Calu3 (cell line): Measurements from ENCODE around the gene C5orf34. TPM values are rescaled to one million over a fixed set of nuclear protein-coding genes. Genes with fewer than 3 reads are reported as not detected.
A peak's percentile ranks its signal among the peaks of the same experiment; 100 is the strongest.

ENCODE experiments used
- BruUV-seq: library from RNA; stranded (reverse); fragments of 400-500 nt; replicated peaks from 2 replicates; lab custom pipeline; 2021; lab: Mats Ljungman, UMichigan
- CTCF ChIA-PET: fragments of 300-600 bp; sonication (Branson Sonifier 250); formaldehyde crosslinking; loops from one replicate; lab custom pipeline; 2022; ENCODE audit warnings: antibody characterized with exemption; lab: Charles Lee
- DNase-seq: peaks from one replicate; pipeline ENCODE4 v3.0.0; 2022
- H3K27ac Mint-ChIP-seq: one replicate; pipeline ENCODE4 v1.8.0; 2022; ENCODE audit warnings: mixed read lengths; ENCODE audit not compliant: unreplicated experiment
- H3K27me3 Mint-ChIP-seq: one replicate; pipeline ENCODE4 v1.8.0; 2022; ENCODE audit warnings: mixed read lengths; ENCODE audit not compliant: unreplicated experiment
- H3K36me3 Mint-ChIP-seq: one replicate; pipeline ENCODE4 v1.8.0; 2022; ENCODE audit warnings: mild to moderate bottlenecking, moderate library complexity, mixed read lengths; ENCODE audit not compliant: insufficient read depth, unreplicated experiment
- H3K4me1 Mint-ChIP-seq: one replicate; pipeline ENCODE4 v1.8.0; 2022; ENCODE audit warnings: mild to moderate bottlenecking, low read depth, mixed read lengths; ENCODE audit not compliant: unreplicated experiment
- H3K4me3 Mint-ChIP-seq: one replicate; pipeline ENCODE4 v1.8.0; 2022; ENCODE audit warnings: mild to moderate bottlenecking, low read depth, moderate library complexity, mixed read lengths; ENCODE audit not compliant: unreplicated experiment
- H3K9me3 Mint-ChIP-seq: one replicate; pipeline ENCODE4 v1.8.0; 2022; ENCODE audit warnings: low read depth, mixed read lengths; ENCODE audit not compliant: unreplicated experiment
- intact Hi-C: fragments of 100-400 bp; cut with micrococcal nuclease; formaldehyde crosslinking; loops from one replicate; pipeline ENCODE4 v1.10.0; 2022; ENCODE audit not compliant: unreplicated experiment
- total RNA-seq: library from RNA; stranded (reverse); gene quantifications from 2 replicates; pipeline ENCODE4 v1.2.3, GENCODE V29; 2022
- TF ChIP-seq, protein P1 (sequence below): fragments of 200-600 bp; IDR thresholded peaks from one replicate; pipeline ENCODE4 v1.8.0; 2022; ENCODE audit warnings: antibody characterized with exemption; ENCODE audit not compliant: unreplicated experiment

The C5orf34 gene
- total RNA-seq, 1 experiment from 2014 or later = 6.9 TPM

DNA sequence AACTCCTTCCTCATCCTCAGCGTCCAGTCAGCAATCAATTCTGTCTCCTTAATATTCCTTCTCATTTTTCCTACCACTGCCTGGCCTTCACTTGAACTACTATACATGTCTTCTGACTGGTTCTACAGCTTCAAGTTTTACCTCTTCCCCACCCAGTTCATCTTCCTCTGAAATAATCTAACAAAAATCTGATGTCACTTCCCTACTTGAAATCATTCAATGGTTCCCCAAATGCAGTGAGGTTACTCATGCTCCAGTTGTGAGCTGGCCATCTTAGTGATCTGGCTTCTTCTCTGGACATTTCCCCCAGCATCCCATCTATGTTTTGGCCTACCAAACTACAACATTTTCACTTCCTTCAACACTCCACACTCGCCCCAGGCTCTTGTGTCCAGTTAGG, 16.4 kb downstream of the C5orf34 start:
- Mint-ChIP-seq H3K4me3 (peak overlapping the region; percentile 65), H3K4me1 (peaks cover 16% of the 10 kb centered on the region), H3K36me3 (no peaks in the 10 kb centered on the region), H3K9me3 (no peaks in the 10 kb centered on the region), H3K27me3 (no peaks in the 10 kb centered on the region), H3K27ac (no peak overlapping the region)
- intact Hi-C loops = no loop called here
- TF ChIP-seq, protein P1, sequence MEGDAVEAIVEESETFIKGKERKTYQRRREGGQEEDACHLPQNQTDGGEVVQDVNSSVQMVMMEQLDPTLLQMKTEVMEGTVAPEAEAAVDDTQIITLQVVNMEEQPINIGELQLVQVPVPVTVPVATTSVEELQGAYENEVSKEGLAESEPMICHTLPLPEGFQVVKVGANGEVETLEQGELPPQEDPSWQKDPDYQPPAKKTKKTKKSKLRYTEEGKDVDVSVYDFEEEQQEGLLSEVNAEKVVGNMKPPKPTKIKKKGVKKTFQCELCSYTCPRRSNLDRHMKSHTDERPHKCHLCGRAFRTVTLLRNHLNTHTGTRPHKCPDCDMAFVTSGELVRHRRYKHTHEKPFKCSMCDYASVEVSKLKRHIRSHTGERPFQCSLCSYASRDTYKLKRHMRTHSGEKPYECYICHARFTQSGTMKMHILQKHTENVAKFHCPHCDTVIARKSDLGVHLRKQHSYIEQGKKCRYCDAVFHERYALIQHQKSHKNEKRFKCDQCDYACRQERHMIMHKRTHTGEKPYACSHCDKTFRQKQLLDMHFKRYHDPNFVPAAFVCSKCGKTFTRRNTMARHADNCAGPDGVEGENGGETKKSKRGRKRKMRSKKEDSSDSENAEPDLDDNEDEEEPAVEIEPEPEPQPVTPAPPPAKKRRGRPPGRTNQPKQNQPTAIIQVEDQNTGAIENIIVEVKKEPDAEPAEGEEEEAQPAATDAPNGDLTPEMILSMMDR = no peak
- CTCF ChIA-PET = no interaction called here
- no peak for DNase-seq
- no TSS peak for BruUV-seq

DNA sequence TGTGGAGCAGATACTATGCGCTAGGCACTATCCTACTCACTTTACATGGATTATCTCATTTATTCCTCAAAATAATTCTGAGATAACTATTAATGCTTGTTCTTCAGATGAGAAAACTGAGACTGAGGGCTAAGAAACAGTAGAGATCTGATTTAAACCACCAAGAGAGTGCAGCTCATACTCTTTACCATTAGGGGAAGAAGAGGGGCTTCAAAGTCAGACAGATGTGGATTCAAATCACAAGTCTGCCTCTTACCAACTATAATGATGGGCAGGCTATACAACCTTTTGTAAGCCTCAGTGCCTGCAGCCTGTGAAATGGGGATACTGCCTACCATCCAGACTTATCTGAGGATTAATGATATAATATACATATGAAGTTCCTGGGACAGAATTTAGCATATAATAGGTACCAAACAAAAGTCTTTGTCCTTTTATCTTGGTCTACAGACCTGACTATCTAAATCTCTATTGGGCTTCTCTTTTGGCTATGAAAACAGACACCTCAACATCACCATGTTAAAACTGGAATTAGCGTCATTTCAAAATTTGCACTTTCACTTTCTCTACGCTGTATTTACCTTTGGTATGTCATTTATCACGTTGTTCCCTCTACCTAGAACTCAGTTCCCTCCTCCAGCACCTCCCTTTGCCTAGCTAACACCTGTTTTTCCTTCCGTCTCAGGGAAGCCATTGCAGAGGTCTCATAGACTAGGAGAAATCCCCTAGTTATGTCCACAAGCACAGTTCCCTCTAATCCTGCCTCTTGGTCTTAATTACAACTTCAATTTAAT, 17.4 kb downstream of the C5orf34 start:
- Mint-ChIP-seq H3K36me3 (no peaks in the 10 kb centered on the region), H3K9me3 (no peaks in the 10 kb centered on the region), H3K4me1 (peaks cover 16% of the 10 kb centered on the region), H3K27ac (peak overlapping the region; percentile 79), H3K27me3 (no peaks in the 10 kb centered on the region), H3K4me3 (peak overlapping the region; percentile 65)
- CTCF ChIA-PET = no interaction called here
- no peak for DNase-seq
- BruUV-seq = no TSS peak
- TF ChIP-seq, protein P1 = no peak
- intact Hi-C loops = no loop called here

DNA sequence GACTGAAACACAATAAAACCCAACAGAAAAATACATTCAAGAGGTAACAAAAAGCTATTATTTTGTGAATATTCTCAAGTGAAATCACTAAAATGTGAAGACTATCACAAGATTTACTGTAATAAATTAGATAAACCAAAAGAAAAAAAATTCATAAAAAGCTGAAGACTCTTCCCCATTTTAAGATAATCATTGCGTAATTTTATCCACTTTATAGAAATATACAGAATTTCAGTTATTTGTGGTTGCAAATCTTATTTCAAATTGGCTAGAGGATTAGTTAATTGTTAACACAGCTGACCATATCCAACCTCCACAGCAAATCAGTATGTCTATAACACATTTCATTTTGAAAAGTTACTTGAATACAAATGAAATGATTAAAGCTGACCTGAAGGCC, 23.6 kb downstream of the C5orf34 start:
- H3K9me3 Mint-ChIP-seq = no peaks in the 10 kb centered on the region
- no peaks in the 10 kb centered on the region for H3K4me1 Mint-ChIP-seq
- TF ChIP-seq, protein P1 = no peak
- no peaks in the 10 kb centered on the region for H3K27me3 Mint-ChIP-seq
- CTCF ChIA-PET = no interaction called here
- no TSS peak for BruUV-seq
- no peak overlapping the region for H3K4me3 Mint-ChIP-seq
- no peak overlapping the region for H3K27ac Mint-ChIP-seq
- H3K36me3 Mint-ChIP-seq = peaks cover 1% of the 10 kb centered on the region
- DNase-seq = no peak
- intact Hi-C loops = no loop called here

DNA sequence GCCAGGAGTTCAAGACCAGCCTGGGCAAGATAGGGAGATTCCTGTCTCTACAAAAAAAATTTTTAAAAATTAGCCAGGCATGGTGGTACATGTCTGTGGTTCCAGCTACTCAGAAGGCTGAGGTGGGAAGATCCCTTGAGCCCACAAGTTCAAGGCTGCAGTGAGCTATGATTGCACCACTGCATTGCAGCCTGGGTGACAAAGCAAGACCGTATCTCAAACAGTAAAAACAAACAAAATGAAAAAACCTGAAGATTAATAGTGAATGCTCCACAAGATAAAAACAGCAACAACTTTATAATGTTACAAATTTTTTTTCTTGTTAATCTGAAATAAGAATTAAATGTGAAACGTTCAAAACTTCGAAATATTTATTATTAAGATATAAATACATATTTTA, 28.6 kb downstream of the C5orf34 start:
- intact Hi-C loops = no loop called here
- no peaks in the 10 kb centered on the region for H3K27me3 Mint-ChIP-seq
- no peak overlapping the region for H3K4me3 Mint-ChIP-seq
- TF ChIP-seq, protein P1 = no peak
- BruUV-seq = no TSS peak
- peak overlapping the region; percentile 89 for H3K27ac Mint-ChIP-seq
- peaks cover 27% of the 10 kb centered on the region for H3K36me3 Mint-ChIP-seq
- H3K4me1 Mint-ChIP-seq = peaks cover 21% of the 10 kb centered on the region
- no peak for DNase-seq
- no peaks in the 10 kb centered on the region for H3K9me3 Mint-ChIP-seq
- CTCF ChIA-PET = interaction anchor here (0.6 to 2.7 kb wide), 3 partner anchors 29 to 365 kb away, joined by 3 to 15 read pairs (median 3); partner anchors contain the start of gene C5orf34
